ENCODE results near the gene OPCML. TPM values are rescaled to one million over a fixed set of nuclear protein-coding genes. Genes with fewer than 3 reads are reported as not detected.

The OPCML gene
- total RNA-seq, 1 experiment from 2014 or later: not detected

GRCh38 chr11:133579165-133580031, 47.1 kb upstream of the OPCML start:
- no TSS peak for BruUV-seq (replicated peaks)
- Histone ChIP-seq H3K4me1 (ENCODE audit: control insufficient read depth, insufficient read depth, low read length) (no peaks in the 10 kb centered on the region), H3K36me3 (ENCODE audit: control insufficient read depth, insufficient read depth, low read length) (no peaks in the 10 kb centered on the region), H3K9me3 (ENCODE audit: control insufficient read depth, insufficient read depth, low read depth, low read length) (no peaks in the 10 kb centered on the region), H3K27me3 (ENCODE audit: control insufficient read depth, insufficient read depth, low read length) (no peaks in the 10 kb centered on the region), H3K4me3 (ENCODE audit: low read depth in 2 of 2, low read length in 2 of 2) (no peak overlapping the region), H3K27ac (ENCODE audit: low read length) (no peak overlapping the region)
- TF ChIP-seq, protein P1, sequence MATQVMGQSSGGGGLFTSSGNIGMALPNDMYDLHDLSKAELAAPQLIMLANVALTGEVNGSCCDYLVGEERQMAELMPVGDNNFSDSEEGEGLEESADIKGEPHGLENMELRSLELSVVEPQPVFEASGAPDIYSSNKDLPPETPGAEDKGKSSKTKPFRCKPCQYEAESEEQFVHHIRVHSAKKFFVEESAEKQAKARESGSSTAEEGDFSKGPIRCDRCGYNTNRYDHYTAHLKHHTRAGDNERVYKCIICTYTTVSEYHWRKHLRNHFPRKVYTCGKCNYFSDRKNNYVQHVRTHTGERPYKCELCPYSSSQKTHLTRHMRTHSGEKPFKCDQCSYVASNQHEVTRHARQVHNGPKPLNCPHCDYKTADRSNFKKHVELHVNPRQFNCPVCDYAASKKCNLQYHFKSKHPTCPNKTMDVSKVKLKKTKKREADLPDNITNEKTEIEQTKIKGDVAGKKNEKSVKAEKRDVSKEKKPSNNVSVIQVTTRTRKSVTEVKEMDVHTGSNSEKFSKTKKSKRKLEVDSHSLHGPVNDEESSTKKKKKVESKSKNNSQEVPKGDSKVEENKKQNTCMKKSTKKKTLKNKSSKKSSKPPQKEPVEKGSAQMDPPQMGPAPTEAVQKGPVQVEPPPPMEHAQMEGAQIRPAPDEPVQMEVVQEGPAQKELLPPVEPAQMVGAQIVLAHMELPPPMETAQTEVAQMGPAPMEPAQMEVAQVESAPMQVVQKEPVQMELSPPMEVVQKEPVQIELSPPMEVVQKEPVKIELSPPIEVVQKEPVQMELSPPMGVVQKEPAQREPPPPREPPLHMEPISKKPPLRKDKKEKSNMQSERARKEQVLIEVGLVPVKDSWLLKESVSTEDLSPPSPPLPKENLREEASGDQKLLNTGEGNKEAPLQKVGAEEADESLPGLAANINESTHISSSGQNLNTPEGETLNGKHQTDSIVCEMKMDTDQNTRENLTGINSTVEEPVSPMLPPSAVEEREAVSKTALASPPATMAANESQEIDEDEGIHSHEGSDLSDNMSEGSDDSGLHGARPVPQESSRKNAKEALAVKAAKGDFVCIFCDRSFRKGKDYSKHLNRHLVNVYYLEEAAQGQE (IDR thresholded peaks at IDR 0.05; ENCODE audit: insufficient read depth in 1 of 2, low read depth in 2 of 2, low read length in 1 of 2): no peak
- TF ChIP-seq CTCF (IDR thresholded peaks at IDR 0.05) (no peak), TCF7L2 (IDR thresholded peaks at IDR 0.05; ENCODE audit: low read depth, low read length) (no peak), POLR2AphosphoS5 (IDR thresholded peaks at IDR 0.05; ENCODE audit: low read depth, low read length) (no peak), SIN3A (IDR thresholded peaks at IDR 0.05; ENCODE audit: borderline replicate concordance, insufficient read depth, low read depth, low read length) (no peak)
- in situ Hi-C loops (cut with HindIII; ENCODE audit: low pct_unique_long_range_greater_than_20kb, low sequenced_read_pairs): no loop called here
- intact Hi-C loops (cut with micrococcal nuclease; ENCODE audit: unreplicated experiment): no loop called here
- CTCF ChIA-PET: no interaction called here
- POLR2A ChIA-PET: no interaction called here
- ATAC-seq (no peak), DNase-seq (ENCODE audit: low read depth, low spot score) (no peak)

DNA sequence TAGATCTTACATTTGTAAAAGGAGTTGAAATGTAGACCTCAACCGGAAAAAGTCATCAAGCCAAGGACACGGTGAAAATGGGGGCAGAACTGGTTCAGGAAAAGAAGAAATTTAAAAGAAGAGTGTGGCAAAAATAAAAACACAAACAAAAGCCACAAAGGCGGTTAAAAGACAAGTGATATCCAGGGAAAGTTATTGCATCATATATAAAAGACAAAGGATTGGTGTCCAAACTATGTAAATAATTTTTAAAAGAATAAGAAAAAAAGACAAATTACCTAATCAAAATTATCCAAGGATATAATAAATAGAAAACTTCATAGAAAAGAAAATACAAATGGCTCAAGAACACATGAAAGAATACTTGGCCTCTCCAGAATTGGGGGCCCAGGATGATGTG, 45.1 kb upstream of the OPCML start:
- no TSS peak for BruUV-seq (replicated peaks)
- no peaks in the 10 kb centered on the region for H3K27me3 ChIP-seq (ENCODE audit: control insufficient read depth, insufficient read depth, low read length)
- no peaks in the 10 kb centered on the region for H3K9me3 ChIP-seq (ENCODE audit: control insufficient read depth, insufficient read depth, low read depth, low read length)
- intact Hi-C loops (cut with micrococcal nuclease; ENCODE audit: unreplicated experiment): no loop called here
- no peak for DNase-seq (ENCODE audit: low read depth, low spot score)
- POLR2A ChIA-PET: no interaction called here
- ATAC-seq: no peak
- no peaks in the 10 kb centered on the region for H3K4me1 ChIP-seq (ENCODE audit: control insufficient read depth, insufficient read depth, low read length)
- in situ Hi-C loops (cut with HindIII; ENCODE audit: low pct_unique_long_range_greater_than_20kb, low sequenced_read_pairs): no loop called here
- CTCF ChIA-PET: no interaction called here
- no peak overlapping the region for H3K4me3 ChIP-seq (ENCODE audit: low read depth in 2 of 2, low read length in 2 of 2)
- H3K27ac ChIP-seq (ENCODE audit: low read length): no peak overlapping the region
- TF ChIP-seq CTCF (IDR thresholded peaks at IDR 0.05) (no peak), TCF7L2 (IDR thresholded peaks at IDR 0.05; ENCODE audit: low read depth, low read length) (no peak), SIN3A (IDR thresholded peaks at IDR 0.05; ENCODE audit: borderline replicate concordance, insufficient read depth, low read depth, low read length) (no peak), POLR2AphosphoS5 (IDR thresholded peaks at IDR 0.05; ENCODE audit: low read depth, low read length) (no peak)
- TF ChIP-seq, protein P1 (IDR thresholded peaks at IDR 0.05; ENCODE audit: insufficient read depth in 1 of 2, low read depth in 2 of 2, low read length in 1 of 2): no peak
- H3K36me3 ChIP-seq (ENCODE audit: control insufficient read depth, insufficient read depth, low read length): no peaks in the 10 kb centered on the region
